Colonic mucosa (tissue), 4 donors: ENCODE data around the gene SYT4. TPM values are rescaled to one million over a fixed set of nuclear protein-coding genes. Genes with fewer than 3 reads are reported as not detected.

Experiments used
- DNase-seq: peaks from one replicate; pipeline ENCODE4 v3.0.0-alpha.2; 2020
- H3K27ac ChIP-seq: fragments of 200-600 bp; one replicate; pipeline ENCODE4 v1.8.0; 2021
- H3K27me3 ChIP-seq: fragments of 200-600 bp; one replicate; pipeline ENCODE4 v1.8.0; 2021
- H3K36me3 ChIP-seq: fragments of 200-600 bp; one replicate; pipeline ENCODE4 v1.8.0; 2021
- H3K4me1 ChIP-seq: fragments of 200-600 bp; one replicate; pipeline ENCODE4 v1.8.0; 2021; ENCODE audit warnings: mild to moderate bottlenecking
- H3K4me3 ChIP-seq: fragments of 200-600 bp; one replicate; pipeline ENCODE4 v1.8.0; 2021
- H3K9ac ChIP-seq, 2 donors: one replicate each; pipeline ENCODE4 v1.7.0; 2013; ENCODE audit warnings: control low read depth in 2 of 2, low read depth in 2 of 2, low read length in 2 of 2
- H3K9me3 ChIP-seq: fragments of 200-600 bp; one replicate; pipeline ENCODE4 v1.8.0; 2021
- intact Hi-C: fragments of 100-400 bp; cut with DNase I; formaldehyde crosslinking; loops from one replicate; pipeline ENCODE4 v1.14.1; 2022
- total RNA-seq, 2 donors: library from RNA; stranded (reverse); fragmentation: NEBNext Ultra II Directional in 1 of 2; extraction: Animal tissue kit (Norgen Biotek cat#: 25700) in 1 of 2; gene quantifications; one replicate each; pipeline ENCODE4 v1.2.1, GENCODE V29; 2021
- TF ChIP-seq, protein P1 (sequence below): fragments of 200-600 bp; IDR thresholded peaks from one replicate; pipeline ENCODE4 v1.8.0; 2022; ENCODE audit warnings: antibody characterized with exemption, mild to moderate bottlenecking
- donor health status: healthy.
- donor health status: DM: no; HTN: no; CAD: no.
- donor health status: DM: no; HTN: no; CAD: no.

Gene SYT4
- total RNA-seq, 2 donors from 2014 or later: 0.47 to 1.2 TPM

DNA sequence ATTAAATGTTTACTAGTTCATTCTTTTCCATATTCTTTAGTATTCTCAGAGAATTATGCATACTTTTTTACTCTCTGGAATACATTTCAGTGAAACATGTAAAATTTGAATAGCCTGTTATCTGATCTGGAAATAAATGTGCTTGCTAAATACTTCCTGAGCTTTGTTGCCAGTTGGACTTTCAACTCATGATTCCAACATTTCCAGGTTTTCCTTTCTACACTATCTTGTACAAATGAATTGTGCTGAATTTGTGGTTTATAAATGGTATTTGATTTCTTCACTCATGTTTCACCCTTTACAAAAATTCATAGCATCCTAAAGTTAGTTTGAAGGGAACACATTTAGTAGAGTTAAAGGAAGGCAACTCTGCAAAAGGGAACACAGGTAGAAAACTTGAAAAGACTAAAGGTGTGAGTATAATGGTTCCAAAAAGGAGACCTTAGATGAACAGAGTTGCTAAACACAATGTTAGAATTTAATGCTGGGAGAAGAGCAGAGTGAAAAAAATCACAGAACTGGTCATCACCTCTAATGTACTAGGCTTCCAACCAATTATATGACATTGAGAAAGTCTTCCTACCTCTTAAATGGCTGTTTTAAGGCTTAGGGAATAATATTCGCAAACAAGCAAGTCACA, 28.6 kb downstream of the SYT4 start:
- no peak overlapping the region for H3K4me3 ChIP-seq
- H3K36me3 ChIP-seq: no peaks in the 10 kb centered on the region
- no peak overlapping the region for H3K9ac ChIP-seq
- TF ChIP-seq, protein P1, sequence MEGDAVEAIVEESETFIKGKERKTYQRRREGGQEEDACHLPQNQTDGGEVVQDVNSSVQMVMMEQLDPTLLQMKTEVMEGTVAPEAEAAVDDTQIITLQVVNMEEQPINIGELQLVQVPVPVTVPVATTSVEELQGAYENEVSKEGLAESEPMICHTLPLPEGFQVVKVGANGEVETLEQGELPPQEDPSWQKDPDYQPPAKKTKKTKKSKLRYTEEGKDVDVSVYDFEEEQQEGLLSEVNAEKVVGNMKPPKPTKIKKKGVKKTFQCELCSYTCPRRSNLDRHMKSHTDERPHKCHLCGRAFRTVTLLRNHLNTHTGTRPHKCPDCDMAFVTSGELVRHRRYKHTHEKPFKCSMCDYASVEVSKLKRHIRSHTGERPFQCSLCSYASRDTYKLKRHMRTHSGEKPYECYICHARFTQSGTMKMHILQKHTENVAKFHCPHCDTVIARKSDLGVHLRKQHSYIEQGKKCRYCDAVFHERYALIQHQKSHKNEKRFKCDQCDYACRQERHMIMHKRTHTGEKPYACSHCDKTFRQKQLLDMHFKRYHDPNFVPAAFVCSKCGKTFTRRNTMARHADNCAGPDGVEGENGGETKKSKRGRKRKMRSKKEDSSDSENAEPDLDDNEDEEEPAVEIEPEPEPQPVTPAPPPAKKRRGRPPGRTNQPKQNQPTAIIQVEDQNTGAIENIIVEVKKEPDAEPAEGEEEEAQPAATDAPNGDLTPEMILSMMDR: no peak
- H3K4me1 ChIP-seq: no peaks in the 10 kb centered on the region
- no peak for DNase-seq
- intact Hi-C loops: no loop called here
- no peaks in the 10 kb centered on the region for H3K9me3 ChIP-seq
- H3K27me3 ChIP-seq: no peaks in the 10 kb centered on the region
- no peak overlapping the region for H3K27ac ChIP-seq

DNA sequence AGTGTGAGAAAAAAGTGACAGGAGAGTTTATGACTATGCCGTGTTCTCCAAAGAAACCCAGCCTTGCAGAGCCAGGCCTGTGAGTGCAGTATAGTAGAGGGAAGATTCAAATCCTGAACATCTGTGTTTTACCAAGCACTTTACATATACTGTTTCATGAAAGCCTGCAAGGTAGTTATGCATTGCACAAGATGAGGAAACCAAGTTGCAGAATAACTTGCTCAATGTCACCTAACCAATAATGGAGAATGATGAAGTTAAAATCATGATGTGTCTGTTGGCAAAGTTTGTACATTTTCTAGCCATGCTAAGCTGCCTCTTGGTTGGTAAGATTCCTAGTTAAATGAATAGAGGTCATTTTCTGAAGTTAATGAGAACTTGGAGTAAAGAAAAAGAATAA, 29.3 kb downstream of the SYT4 start:
- TF ChIP-seq, protein P1: no peak

DNA sequence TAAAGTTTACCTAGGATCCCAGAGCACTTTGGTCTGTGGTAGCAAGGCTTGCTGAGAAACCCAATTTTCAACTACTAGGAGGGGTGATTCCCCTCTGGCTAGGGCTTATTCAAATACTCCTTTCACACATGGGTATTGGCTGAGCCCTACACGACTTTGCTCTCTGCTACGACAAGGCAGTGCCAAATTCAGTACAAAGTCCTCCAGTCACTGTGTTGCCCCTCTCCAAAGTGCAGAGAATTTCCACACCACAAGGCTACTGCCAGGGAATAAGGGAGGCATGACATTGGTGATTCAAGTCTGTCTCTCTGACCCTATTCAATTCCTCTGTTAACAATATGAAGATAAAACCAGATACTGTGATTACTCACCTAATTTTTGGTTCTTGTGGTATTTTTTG, 38.9 kb downstream of the SYT4 start:
- TF ChIP-seq, protein P1: no peak
- Histone ChIP-seq H3K4me1 (no peaks in the 10 kb centered on the region), H3K9me3 (no peaks in the 10 kb centered on the region), H3K27me3 (no peaks in the 10 kb centered on the region), H3K9ac (no peak overlapping the region), H3K27ac (no peak overlapping the region), H3K36me3 (no peaks in the 10 kb centered on the region), H3K4me3 (no peak overlapping the region)
- intact Hi-C loops: no loop called here
- no peak for DNase-seq

More for the DNA sequence above, 29.3 kb downstream of the SYT4 start:
- Histone ChIP-seq H3K4me1 (no peaks in the 10 kb centered on the region), H3K9ac (no peak overlapping the region), H3K36me3 (no peaks in the 10 kb centered on the region), H3K4me3 (no peak overlapping the region), H3K27ac (no peak overlapping the region), H3K27me3 (no peaks in the 10 kb centered on the region), H3K9me3 (no peaks in the 10 kb centered on the region)
- intact Hi-C loops: no loop called here
- no peak for DNase-seq

DNA sequence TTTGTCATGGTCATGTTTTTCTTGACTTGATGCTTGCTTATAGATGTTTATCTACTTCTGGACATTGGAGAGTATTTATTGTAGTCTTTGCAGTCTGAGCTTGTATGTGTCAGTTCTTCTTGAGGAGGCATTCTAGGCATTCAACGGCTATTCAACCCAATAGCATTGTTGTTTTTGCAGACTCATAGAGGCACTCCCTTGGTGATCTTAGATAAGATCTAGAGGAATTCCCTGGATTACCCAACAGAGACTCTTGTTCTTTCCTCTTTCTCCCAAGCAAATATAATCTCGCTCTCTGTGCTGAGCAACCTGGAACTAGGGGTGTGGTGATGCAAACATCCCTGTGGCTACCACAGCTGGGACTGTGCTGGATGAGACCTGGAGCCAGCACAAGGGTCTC, 40.4 kb downstream of the SYT4 start:
- Histone ChIP-seq H3K27ac (no peak overlapping the region), H3K9me3 (no peaks in the 10 kb centered on the region), H3K27me3 (no peaks in the 10 kb centered on the region), H3K4me1 (no peaks in the 10 kb centered on the region), H3K9ac (no peak overlapping the region), H3K4me3 (no peak overlapping the region), H3K36me3 (no peaks in the 10 kb centered on the region)
- no peak for DNase-seq
- TF ChIP-seq, protein P1: no peak
- intact Hi-C loops: no loop called here

DNA sequence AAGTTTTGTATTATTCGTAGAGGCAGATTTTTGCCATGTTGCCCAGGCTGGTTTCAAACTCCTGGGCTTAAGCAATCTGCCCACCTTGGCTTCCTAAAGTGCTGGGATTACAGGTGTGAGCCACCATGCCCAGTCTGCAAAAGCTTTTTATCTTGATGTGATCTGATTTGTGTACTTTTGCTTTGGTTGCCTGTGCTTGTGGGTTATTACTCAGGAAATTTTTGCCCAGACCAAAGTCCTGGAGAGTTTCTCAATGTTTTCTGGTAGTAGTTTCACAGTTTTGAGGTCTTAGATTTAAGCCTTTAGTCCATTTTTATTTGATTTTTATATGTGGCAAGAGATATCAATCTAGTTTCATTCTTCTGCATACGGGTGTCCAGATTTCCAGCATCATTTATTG, 42.4 kb downstream of the SYT4 start:
- no peak overlapping the region for H3K4me3 ChIP-seq
- TF ChIP-seq, protein P1: no peak
- H3K27ac ChIP-seq: no peak overlapping the region
- H3K36me3 ChIP-seq: no peaks in the 10 kb centered on the region
- H3K9ac ChIP-seq: no peak overlapping the region
- no peaks in the 10 kb centered on the region for H3K27me3 ChIP-seq
- no peaks in the 10 kb centered on the region for H3K9me3 ChIP-seq
- intact Hi-C loops: no loop called here
- H3K4me1 ChIP-seq: no peaks in the 10 kb centered on the region
- DNase-seq: no peak
